ENCODE results near the gene SLCO2B1.

Gene SLCO2B1

DNA sequence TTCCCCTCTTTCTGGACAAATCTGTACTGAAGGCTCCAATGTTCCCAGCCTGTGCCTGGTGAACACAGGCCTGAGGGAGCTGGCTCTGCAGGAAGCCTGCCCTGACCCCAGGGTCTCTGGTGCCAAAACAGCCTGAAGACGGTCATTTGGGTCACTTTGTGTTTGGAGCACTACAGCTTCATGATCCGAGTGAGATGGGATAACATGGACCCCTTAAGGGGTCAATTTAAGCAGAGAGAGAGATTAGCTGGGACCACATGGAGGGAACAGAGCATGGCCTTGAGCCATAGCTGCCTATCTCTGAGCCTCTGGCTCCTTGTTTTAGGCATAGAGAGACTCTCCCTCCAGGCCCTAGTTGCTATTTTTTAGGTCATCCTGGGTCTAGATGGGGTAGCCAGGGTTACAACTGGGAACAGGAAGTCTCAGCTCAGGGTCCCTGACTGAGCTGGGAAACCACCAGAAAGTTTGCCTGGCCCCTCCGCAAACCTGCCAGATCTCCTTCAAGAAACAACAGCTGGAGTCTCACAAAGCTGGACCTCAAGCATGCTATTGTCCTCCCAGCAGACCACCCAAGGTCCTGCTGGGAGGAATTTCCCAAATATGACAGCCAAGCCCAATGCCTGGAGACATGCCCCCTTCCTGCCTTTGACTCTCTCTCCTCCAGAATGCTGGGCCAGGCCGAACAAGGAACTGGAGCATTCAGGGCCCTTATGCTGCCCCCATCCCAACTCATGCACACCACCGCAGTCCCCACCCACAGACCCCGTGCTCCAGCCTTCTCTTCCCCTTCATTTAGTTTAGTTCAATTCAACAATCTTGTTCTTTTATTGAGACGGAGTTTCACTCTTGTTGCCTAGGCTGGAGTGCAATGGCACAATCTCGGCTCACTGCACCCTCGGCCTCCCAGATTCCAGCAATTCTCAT, 4.0 kb downstream of the SLCO2B1 start:
- TF ChIP-seq, protein P1, sequence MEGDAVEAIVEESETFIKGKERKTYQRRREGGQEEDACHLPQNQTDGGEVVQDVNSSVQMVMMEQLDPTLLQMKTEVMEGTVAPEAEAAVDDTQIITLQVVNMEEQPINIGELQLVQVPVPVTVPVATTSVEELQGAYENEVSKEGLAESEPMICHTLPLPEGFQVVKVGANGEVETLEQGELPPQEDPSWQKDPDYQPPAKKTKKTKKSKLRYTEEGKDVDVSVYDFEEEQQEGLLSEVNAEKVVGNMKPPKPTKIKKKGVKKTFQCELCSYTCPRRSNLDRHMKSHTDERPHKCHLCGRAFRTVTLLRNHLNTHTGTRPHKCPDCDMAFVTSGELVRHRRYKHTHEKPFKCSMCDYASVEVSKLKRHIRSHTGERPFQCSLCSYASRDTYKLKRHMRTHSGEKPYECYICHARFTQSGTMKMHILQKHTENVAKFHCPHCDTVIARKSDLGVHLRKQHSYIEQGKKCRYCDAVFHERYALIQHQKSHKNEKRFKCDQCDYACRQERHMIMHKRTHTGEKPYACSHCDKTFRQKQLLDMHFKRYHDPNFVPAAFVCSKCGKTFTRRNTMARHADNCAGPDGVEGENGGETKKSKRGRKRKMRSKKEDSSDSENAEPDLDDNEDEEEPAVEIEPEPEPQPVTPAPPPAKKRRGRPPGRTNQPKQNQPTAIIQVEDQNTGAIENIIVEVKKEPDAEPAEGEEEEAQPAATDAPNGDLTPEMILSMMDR (IDR thresholded peaks at IDR 0.05; ENCODE audit: low read depth, low read length): no peak
- in situ Hi-C loops (cut with HindIII; ENCODE audit: low sequenced_read_pairs): no loop called here
- no peak overlapping the region for H3K4me3 ChIP-seq (ENCODE audit: low read depth, low read length)
- DNase-seq (ENCODE audit: low read depth, low spot score): no peak

DNA sequence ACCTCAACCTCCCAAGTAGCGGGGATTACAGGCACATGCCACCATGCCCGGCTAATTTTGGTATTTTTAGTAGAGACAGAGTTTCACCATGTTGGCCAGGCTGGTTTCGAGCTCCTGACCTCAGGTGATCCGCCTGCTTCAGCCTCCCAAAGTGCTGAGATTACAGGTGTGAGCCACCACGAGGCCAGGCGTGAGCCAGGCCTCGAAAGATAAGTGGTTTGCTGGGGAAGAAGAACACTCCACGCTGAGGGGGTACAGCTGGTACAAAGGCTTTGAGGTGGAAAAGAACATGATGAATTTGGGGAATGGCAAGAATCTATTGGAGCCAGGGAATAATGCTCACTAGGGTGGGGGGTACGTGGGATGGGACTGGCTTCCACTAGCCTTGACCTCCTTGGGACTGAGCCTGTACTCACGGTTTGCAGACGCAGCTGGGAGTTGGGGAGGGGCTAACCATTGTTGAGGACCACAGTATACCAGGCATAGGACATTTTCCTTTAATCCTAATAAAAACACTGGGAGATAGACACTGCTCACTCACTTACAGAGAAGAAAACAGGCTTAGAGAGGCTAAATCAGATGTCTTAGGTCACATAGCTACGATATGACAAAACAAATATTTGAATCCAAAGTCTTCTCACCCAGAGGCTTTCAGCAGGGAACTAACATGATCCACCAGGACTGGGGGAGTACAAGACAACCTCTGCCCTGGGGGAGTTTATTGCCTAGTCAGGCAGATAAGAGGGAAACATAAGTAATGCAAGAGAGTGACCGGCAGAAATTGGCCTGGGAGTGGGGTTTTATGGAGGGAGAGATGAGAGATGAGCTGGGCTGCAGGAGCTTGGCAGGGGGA, 4.9 kb downstream of the SLCO2B1 start:
- H3K4me3 ChIP-seq (ENCODE audit: low read depth, low read length): no peak overlapping the region
- in situ Hi-C loops (cut with HindIII; ENCODE audit: low sequenced_read_pairs): no loop called here
- DNase-seq (ENCODE audit: low read depth, low spot score): no peak
- TF ChIP-seq, protein P1 (IDR thresholded peaks at IDR 0.05; ENCODE audit: low read depth, low read length): no peak

DNA sequence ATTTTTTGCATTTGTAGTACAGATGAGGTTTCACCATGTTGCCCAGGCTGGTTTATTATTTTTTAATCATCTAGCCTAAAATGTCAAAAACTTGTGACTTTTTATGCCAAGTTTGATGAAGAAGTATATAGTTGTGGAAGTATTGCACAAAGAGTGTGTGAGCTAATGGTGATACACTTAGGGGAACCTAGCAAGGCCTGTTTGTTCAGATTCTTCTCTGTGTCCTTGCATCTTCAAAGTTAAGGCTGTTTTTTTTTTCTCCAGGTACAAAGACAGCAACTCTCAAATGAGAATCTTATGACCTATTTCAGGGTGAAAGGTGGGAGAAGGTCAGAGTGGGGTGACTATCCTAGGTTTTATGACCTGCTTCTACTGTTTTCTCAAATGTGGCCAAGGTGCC, 7.3 kb downstream of the SLCO2B1 start:
- TF ChIP-seq, protein P1 (IDR thresholded peaks at IDR 0.05; ENCODE audit: low read depth, low read length): no peak
- H3K4me3 ChIP-seq (ENCODE audit: low read depth, low read length): no peak overlapping the region
- DNase-seq (ENCODE audit: low read depth, low spot score): no peak
- in situ Hi-C loops (cut with HindIII; ENCODE audit: low sequenced_read_pairs): no loop called here

DNA sequence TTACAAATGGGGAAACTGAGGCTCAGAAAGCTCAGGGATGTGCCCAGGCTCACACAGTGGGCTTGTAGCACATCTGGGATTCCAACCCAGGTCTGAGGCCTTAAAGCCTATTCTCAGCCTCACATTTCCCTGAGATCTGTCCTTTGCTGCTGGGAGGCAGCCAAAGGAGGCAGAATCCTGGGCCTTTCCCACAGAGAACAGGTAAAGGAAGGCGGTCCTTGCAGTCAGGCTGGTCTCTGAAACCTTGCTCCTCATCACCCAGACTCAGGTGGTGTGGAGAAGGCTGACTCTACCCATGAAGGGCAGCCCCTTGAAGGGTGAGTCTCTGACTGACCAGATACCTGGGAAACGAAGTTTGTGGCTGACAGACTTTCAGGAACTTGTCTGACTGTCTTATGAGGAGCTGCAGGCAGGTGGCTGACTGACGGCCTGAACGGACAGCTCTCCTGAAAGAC, 7.8 kb downstream of the SLCO2B1 start:
- in situ Hi-C loops (cut with HindIII; ENCODE audit: low sequenced_read_pairs): no loop called here
- no peak overlapping the region for H3K4me3 ChIP-seq (ENCODE audit: low read depth, low read length)
- no peak for DNase-seq (ENCODE audit: low read depth, low spot score)
- TF ChIP-seq, protein P1 (IDR thresholded peaks at IDR 0.05; ENCODE audit: low read depth, low read length): no peak

DNA sequence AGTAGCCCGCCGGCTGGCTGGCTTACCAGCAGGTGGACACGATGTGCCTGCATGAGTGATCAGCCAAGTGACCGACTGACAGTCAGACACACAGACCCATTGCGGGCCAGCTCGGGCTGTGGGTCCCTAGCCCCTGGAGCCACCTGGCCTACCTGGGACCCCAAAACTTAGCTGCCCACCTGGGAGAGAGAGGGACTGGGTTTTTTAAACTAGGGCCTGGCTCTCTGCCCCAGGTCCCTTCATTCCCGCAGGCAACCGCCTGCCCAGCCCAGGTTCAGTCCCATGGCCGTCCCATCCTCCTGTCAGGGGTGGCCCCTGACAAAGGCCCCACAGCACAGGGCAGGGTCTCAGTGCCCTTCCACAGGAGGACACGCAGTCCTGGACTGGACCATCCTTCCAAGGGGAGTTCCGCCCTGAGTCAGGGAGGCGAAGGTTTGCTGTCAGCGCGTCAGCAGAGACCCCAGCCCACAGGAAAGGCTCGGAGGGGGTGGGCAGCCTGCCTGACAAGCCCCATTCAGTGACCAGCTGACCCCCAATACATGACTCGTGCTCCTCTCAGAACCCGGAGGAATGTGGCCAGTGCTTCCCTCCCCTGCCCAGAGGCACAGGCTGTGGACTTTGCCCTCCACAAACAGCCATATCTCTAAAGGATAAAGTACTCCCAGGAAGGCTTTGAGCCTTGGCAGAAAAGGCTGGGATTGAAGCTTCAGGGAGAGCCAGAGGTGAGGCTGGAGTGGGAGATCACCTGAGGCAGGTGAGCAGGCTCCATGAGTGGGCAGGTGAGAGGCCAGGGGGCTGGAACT, 8.4 kb downstream of the SLCO2B1 start:
- H3K4me3 ChIP-seq (ENCODE audit: low read depth, low read length): no peak overlapping the region
- TF ChIP-seq, protein P1 (IDR thresholded peaks at IDR 0.05; ENCODE audit: low read depth, low read length): no peak
- in situ Hi-C loops (cut with HindIII; ENCODE audit: low sequenced_read_pairs): no loop called here
- no peak for DNase-seq (ENCODE audit: low read depth, low spot score)

DNA sequence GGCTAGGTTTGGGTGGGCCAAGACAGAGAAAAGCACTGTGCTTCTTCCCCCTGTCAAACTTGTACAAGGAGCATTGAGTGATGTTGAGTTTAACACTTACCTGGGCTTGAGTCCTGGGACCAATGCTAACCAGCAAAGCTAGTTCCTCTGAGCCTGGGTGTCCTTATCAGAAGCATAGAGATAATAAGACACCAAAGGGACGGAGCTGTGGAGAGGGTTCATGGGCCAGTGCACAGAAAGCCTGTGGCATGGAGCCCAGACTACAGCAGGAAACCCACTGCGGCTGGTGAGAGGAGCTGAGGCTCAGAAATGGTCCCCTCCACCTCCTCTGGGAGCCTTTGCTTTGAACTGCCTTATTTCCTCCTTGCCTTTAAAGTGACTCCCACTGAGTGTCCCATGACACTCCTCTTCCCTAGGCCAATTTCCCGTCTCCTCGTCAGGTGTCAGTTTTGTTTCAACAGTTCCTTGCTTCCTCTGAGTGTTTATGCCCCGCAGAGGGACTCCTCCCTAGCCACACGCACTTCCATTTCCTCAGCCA, 9.4 kb downstream of the SLCO2B1 start:
- no peak overlapping the region for H3K4me3 ChIP-seq (ENCODE audit: low read depth, low read length)
- in situ Hi-C loops (cut with HindIII; ENCODE audit: low sequenced_read_pairs): no loop called here
- TF ChIP-seq, protein P1 (IDR thresholded peaks at IDR 0.05; ENCODE audit: low read depth, low read length): no peak
- no peak for DNase-seq (ENCODE audit: low read depth, low spot score)

All from astrocyte of the spinal cord (primary cell).